Globus pallidus (tissue), 1 donor: ENCODE results near the gene MICA.
A peak's percentile ranks its signal among the peaks of the same experiment; 100 is the strongest.
"Not testable (repeated sequence)": the region's sequence is repeated elsewhere in the genome, so short reads cannot be mapped to it uniquely, and the experiment has no call there.

Experiments
- DNase-seq: peaks from one replicate; pipeline ENCODE4 v3.0.0-alpha.2; 2015; ENCODE audit warnings: low spot score

MICA gene

GRCh38 chr6:31414148-31414770, 10.9 kb downstream of the MICA start:
- DNase-seq: not testable (repeated sequence)

- DNase-seq: no peak
Observed at GRCh38 chr6:31414771-31415265, 11.4 kb downstream of the MICA start.

GRCh38 chr6:31416394-31417014, 13.1 kb downstream of the MICA start:
- DNase-seq: no peak

GRCh38 chr6:31418251-31418650, 14.9 kb downstream of the MICA start:
- DNase-seq: no peak

GRCh38 chr6:31419842-31420241, 16.4 kb downstream of the MICA start:
- no peak for DNase-seq

- DNase-seq: no peak
Observed at GRCh38 chr6:31420546-31420945, 17.2 kb downstream of the MICA start.

- no peak for DNase-seq
Observed at GRCh38 chr6:31422587-31422986, 19.2 kb downstream of the MICA start.

GRCh38 chr6:31423550-31423949, 20.2 kb downstream of the MICA start:
- DNase-seq: no peak

GRCh38 chr6:31426395-31427354, 23.3 kb downstream of the MICA start:
- no peak for DNase-seq

GRCh38 chr6:31430449-31430848, 27.1 kb downstream of the MICA start:
- DNase-seq: no peak

- DNase-seq: not testable (repeated sequence)
Observed at GRCh38 chr6:31435051-31435450, 31.7 kb downstream of the MICA start.

- DNase-seq: no peak
Observed at GRCh38 chr6:31438222-31438621, 34.8 kb downstream of the MICA start.

GRCh38 chr6:31438677-31439076, 35.3 kb downstream of the MICA start:
- no peak for DNase-seq

- peak; percentile 44 for DNase-seq
Observed at GRCh38 chr6:31441365-31442267, 38.2 kb downstream of the MICA start.

GRCh38 chr6:31446481-31446880, 43.1 kb downstream of the MICA start:
- no peak for DNase-seq

GRCh38 chr6:31446999-31447789, 43.8 kb downstream of the MICA start:
- not testable (repeated sequence) for DNase-seq

- no peak for DNase-seq
Observed at GRCh38 chr6:31450751-31451150, 47.4 kb downstream of the MICA start.

GRCh38 chr6:31452859-31453258, 49.5 kb downstream of the MICA start:
- no peak for DNase-seq

GRCh38 chr6:31453259-31453658, 49.9 kb downstream of the MICA start:
- DNase-seq: no peak

GRCh38 chr6:31459864-31460263, 56.5 kb downstream of the MICA start:
- not testable (repeated sequence) for DNase-seq
